ENCODE data around the gene TMEM30B.

The TMEM30B gene

DNA sequence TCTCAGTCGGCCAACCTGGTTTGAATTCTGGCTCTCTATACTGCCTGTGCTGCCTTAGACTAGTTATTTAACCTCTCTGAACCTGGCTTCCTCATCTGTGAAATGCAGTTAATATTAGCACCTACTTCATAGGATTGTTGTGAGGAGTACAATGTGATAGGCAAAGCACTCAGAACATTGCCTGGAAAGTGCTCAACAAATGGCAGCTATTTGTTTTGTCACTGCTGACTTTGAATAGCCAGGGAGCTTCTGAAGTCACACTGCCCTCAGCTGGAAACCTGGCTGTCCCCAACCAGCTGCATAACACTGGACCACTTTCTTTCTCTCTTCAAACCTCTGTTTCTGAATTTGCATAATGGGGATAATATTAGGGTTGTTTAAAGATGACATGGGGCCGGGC is 9.6 kb downstream of the TMEM30B start:
- in situ Hi-C loops (cut with HindIII; ENCODE audit: low pct_unique_long_range_greater_than_20kb, low sequenced_read_pairs) = no loop called here
- DNase-seq (ENCODE audit: low read depth in 1 of 2, low spot score in 1 of 2) = no peak
- TF ChIP-seq JUND (IDR thresholded peaks at IDR 0.05; ENCODE audit: low read depth) = no peak

DNA sequence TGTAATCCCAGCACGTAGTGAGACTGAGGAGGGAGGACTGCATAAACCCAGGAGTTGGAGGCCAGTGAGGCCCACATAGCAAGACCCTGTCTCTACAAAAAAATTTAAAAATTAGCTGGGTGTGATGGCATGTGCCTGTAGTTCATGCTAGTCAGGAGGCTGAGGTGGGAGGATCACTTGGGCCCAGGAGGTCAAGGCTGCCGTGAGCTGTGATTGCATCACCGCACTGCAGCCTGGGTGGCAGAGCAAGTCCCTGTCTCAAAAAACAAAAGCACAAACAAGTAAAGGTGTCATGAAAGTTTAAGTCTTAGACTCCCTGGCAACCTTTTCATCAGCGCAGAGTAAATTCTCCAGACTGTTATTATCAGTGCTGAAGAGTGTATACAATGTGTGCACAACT is 10.4 kb downstream of the TMEM30B start:
- in situ Hi-C loops (cut with HindIII; ENCODE audit: low pct_unique_long_range_greater_than_20kb, low sequenced_read_pairs) = no loop called here
- TF ChIP-seq JUND (IDR thresholded peaks at IDR 0.05; ENCODE audit: low read depth) = no peak

DNA sequence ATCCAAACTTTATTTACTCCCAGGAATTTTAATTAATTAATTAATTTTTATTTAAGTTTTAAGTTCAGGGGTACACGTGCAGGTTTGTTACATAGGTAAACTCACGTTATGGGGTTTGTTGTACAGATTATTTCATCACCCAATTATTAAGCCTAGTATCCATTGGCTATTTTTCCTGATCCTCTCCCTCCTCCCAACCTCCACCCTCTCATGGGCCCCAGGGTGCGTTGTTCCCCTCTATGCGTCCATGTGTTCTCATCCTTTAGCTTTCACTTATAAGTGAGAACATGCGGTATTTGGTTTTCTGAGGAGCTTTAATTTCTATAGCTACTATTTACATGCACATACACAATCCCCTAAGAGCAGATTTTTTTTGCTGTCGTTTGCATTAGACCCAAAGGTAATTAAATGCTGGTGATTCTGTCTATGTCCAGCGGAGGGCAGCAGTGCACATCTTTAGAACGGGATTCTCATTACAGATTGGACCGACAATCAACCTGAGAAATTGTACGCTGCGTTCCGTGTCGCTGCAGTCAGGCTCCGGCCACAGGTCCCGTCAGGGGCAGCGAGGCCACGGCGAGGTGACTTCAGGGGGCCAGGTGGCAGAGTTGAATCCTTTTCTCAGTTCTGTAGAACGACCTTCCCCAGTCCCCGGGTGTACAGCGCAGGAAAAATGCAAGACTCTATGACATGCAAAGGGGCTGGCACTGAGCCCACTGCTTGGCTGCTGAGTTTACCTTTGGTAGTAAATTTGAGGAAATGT is 11.6 kb downstream of the TMEM30B start:
- DNase-seq (ENCODE audit: low read depth in 1 of 2, low spot score in 1 of 2) = peak; percentile 69 to 91
- no peak for TF ChIP-seq JUND (IDR thresholded peaks at IDR 0.05; ENCODE audit: low read depth)
- in situ Hi-C loops (cut with HindIII; ENCODE audit: low pct_unique_long_range_greater_than_20kb, low sequenced_read_pairs) = no loop called here

More for the DNA sequence above, 10.4 kb downstream of the TMEM30B start:
- DNase-seq (ENCODE audit: low read depth in 1 of 2, low spot score in 1 of 2) = no peak

DNA sequence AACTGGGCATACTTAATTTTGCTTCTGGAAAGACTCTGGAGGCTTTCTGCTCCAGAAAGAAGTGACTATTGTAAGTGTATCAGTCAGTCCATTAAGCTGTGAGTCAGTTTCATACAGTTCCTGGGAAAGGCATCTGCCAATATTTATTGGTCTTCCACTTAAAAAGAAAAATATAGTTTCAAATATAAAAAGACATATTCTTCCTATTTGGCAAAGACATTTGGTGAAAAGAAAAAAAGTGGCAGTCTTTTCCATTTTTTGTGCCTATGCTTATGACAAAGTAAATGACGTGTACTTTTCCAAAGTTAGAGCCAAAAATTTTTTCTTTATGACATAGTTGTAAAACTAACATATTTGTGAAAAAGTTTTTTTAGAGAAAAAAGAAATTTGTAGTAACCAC is 12.3 kb downstream of the TMEM30B start:
- TF ChIP-seq JUND (IDR thresholded peaks at IDR 0.05; ENCODE audit: low read depth) = no peak
- no peak for DNase-seq (ENCODE audit: low read depth in 1 of 2, low spot score in 1 of 2)
- in situ Hi-C loops (cut with HindIII; ENCODE audit: low pct_unique_long_range_greater_than_20kb, low sequenced_read_pairs) = no loop called here

DNA sequence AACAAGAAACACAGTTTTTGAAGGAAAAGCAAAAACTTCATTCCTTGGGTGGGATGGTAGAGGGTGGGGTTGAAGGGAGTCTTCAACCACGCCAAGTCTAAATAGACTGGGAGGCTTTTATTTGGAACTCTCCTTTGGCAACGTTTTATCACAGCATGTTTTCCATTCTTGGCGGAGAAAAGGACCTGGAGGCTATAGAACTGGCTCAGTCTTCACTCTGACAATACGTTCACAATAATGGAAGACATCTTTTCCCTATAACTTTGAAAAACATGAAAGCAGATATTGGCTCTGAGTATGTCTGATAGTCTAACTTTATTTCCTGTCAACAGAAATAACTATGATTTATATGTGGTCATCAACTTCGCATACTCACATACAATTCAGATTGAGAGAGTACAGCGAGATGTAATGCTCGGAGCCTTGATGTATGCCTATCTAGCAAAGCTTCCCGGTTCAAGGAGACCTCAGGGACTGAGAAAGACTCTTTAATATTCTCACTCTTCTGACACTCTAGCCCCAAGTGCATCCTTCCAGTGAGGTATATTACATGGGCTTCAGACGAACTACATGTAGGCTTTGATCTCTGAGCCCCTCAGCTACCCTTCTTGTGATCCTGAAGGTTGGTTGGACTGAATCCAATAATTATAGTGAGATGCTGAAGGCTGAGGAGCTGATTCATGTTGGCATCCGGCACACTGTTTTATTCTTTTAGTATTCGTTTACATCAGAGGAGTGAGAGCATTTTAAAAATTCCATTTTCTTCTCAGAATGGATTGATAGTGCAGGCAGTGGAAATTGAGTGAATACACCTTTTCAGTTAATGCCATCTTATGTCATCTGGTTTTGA is 14.0 kb downstream of the TMEM30B start:
- no peak for DNase-seq (ENCODE audit: low read depth in 1 of 2, low spot score in 1 of 2)
- in situ Hi-C loops (cut with HindIII; ENCODE audit: low pct_unique_long_range_greater_than_20kb, low sequenced_read_pairs) = no loop called here
- TF ChIP-seq JUND (IDR thresholded peaks at IDR 0.05; ENCODE audit: low read depth) = no peak

DNA sequence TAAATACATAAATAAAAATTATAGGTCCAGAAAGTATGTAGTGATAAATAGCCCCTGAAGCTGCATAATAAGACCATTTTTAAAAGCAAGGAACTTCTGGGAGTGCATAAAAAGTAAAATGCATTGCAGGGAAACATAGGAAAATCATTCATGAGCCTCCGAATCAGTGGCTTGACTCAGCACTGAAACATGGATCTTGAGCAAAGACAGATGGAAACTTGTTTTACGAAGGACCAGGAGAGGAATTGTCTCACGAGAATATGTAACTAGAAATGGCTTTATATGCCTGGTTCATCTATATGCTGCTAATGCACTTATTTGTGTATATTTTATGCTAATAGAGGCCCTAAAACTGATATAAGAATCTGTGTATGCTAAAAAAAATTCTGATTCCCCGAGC is 14.7 kb downstream of the TMEM30B start:
- TF ChIP-seq JUND (IDR thresholded peaks at IDR 0.05; ENCODE audit: low read depth) = no peak
- in situ Hi-C loops (cut with HindIII; ENCODE audit: low pct_unique_long_range_greater_than_20kb, low sequenced_read_pairs) = no loop called here
- DNase-seq (ENCODE audit: low read depth in 1 of 2, low spot score in 1 of 2) = no peak

DNA sequence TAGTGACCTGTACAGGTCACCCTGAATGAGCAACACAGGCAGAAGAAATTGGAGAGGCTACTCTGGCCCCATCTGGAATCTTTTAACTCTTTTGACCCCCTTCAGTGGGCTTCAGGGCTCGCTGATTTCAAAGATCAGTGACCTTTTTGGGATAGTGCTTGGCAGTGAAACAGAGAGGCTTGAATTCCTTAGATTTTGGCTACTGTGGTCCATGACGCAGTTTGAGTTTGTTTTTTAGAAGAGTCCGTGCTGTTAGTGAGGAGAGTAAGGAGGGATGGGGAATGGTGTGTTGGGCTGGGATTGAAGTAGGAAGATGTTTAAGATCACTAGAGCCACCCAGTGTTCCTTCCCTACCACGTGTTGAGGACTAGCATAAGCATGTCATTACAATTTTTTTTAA is 16.5 kb downstream of the TMEM30B start:
- TF ChIP-seq JUND (IDR thresholded peaks at IDR 0.05; ENCODE audit: low read depth) = no peak
- DNase-seq (ENCODE audit: low read depth in 1 of 2, low spot score in 1 of 2) = no peak
- in situ Hi-C loops (cut with HindIII; ENCODE audit: low pct_unique_long_range_greater_than_20kb, low sequenced_read_pairs) = no loop called here

DNA sequence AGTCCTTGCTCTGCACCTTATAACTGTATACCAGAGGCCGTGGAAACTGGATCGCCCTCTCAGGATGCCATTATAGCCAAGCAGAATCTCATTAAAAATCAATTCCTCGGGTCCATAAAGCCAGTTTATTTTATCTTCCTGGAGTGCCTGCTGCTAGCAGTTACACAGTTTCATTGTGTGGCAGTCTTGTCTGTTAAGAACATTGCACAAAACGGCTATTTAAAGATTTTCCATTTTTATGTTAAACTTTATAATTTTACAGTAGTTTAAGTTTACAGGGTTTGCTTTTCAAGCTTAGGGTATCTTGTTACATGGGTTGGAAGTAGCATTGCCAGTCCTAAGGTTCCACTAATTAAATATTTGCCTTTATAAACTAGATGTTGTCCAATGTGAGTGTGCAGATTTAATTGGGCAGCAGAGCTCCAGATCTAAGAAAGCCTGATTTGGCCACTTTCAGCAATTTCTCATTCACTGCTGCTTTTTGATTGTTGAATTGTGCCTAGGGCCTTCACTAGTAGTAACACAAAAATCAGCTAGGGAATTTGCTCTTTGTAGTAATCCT is 17.0 kb downstream of the TMEM30B start:
- in situ Hi-C loops (cut with HindIII; ENCODE audit: low pct_unique_long_range_greater_than_20kb, low sequenced_read_pairs) = no loop called here
- TF ChIP-seq JUND (IDR thresholded peaks at IDR 0.05; ENCODE audit: low read depth) = no peak

DNA sequence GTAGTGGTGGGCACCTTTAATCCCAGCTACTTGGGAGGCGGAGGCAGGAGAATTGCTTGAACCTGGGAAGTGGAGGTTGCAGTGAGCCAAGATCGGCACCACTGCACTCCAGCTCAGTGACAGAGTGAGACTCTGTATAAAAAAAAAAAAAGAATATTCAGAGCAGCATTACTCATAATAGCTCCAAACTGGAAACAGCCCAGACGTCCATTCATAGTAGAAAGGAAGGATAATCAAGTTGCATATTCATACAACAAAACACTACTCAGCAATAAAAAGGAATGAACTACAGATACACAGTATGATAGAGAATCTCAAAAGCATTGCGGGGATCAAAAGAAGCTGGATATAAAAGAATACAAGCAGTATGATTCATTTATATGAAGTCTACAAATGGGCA is 19.1 kb downstream of the TMEM30B start:
- no peak for DNase-seq (ENCODE audit: low read depth in 1 of 2, low spot score in 1 of 2)
- no peak for TF ChIP-seq JUND (IDR thresholded peaks at IDR 0.05; ENCODE audit: low read depth)
- in situ Hi-C loops (cut with HindIII; ENCODE audit: low pct_unique_long_range_greater_than_20kb, low sequenced_read_pairs) = no loop called here

More for the DNA sequence above, 17.0 kb downstream of the TMEM30B start:
- DNase-seq (ENCODE audit: low read depth in 1 of 2, low spot score in 1 of 2) = no peak

DNA sequence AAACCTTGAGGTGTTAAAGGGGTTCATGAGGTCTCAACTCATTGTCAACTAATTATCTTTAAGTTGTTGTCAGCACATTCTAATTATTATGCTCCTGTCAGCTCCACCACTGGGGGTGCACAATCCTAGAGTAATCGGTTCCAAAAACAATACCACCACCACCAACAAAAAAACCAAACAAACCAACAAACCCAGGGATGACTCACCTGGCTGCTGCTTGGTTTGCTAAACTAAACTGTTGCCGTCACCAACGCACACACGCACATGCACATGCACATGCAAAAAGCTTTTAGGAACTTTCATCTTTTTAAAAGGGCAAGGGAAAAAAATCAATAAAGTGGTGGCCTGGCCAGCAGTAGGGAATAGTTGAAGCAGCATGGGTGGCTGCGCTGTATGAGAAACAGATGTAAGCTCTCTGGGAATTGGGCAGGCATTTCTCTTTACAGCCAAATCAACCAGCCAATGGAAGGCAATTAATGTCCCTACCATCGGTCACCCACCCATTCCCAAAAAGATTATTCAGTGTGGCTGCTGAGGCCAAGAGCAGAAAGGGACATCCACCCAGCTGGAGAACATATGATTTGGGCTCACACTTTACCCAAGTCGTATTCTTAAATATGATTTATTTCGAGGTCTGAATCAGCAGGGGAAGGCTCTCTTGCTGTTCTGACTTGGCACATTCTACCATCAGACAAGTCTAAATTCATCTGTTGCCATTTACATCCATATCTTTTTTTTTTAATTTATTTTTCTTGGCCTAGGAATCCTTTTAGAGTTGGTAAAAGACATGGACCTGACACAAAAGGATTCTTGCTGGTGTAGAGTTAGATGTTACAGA is 20.0 kb downstream of the TMEM30B start:
- no peak for TF ChIP-seq JUND (IDR thresholded peaks at IDR 0.05; ENCODE audit: low read depth)
- peak in 1 of 2 experiments; percentile 34 for DNase-seq (ENCODE audit: low read depth in 1 of 2, low spot score in 1 of 2)
- in situ Hi-C loops (cut with HindIII; ENCODE audit: low pct_unique_long_range_greater_than_20kb, low sequenced_read_pairs) = no loop called here

DNA sequence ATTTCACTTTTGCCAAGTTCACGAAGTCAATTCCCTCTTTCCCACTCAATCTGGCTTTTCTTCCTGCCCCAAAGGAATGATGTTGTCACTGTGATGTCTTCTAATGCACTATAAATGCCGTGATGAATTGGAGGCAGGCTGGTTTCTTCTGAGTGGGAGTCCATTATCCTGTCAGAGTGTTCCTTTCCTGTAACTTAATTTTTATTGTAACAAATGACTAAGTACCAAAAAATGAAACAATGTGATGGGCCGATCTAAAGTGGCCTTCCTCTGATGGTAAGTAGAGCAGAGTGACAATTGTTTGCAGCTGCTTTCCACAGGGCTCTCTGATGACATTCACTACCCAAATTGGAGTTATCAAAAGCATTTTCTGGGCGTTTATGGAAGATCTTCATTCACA is 22.2 kb downstream of the TMEM30B start:
- DNase-seq (ENCODE audit: low read depth in 1 of 2, low spot score in 1 of 2) = no peak
- TF ChIP-seq JUND (IDR thresholded peaks at IDR 0.05; ENCODE audit: low read depth) = no peak
- in situ Hi-C loops (cut with HindIII; ENCODE audit: low pct_unique_long_range_greater_than_20kb, low sequenced_read_pairs) = no loop called here

DNA sequence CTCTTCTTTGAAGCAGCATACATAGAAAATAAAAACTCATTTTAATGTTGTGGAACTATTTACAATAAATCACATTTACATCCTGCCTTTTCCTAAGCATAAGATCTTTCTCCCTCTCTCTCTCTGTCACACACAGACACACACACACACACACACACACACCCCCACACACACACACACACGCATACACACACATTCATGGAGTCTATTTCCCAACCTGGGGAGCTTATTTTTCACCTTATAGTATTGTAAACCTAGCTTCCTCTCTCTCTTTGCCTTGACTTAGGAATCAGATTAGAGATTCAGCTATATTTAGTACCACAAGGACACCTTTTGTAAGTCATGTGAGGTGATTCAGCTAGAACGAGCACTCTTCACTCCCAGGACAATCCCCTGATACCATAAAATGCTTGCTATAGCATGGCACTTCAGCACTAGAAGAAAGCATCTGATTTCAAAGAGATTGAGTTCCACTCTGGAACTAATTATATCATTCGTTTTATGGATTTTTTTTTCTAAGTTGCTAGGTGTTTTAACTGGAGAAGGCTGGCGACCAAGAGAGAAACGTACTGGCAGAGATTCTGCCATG is 23.6 kb downstream of the TMEM30B start:
- no peak for DNase-seq (ENCODE audit: low read depth in 1 of 2, low spot score in 1 of 2)
- in situ Hi-C loops (cut with HindIII; ENCODE audit: low pct_unique_long_range_greater_than_20kb, low sequenced_read_pairs) = no loop called here
- TF ChIP-seq JUND (IDR thresholded peaks at IDR 0.05; ENCODE audit: low read depth) = no peak
